Suprapubic skin (tissue), 4 donors: ENCODE data around the gene PIK3CG. TPM values are rescaled to one million over a fixed set of nuclear protein-coding genes. Genes with fewer than 3 reads are reported as not detected.

Source experiments
- DNase-seq, 2 donors: peaks; one replicate each; pipeline ENCODE4 v3.0.0-alpha.2; 2019; ENCODE audit warnings: low spot score in 2 of 2
- H3K27ac ChIP-seq: fragments of 200-600 bp; sonication (generic); one replicate; pipeline ENCODE4 v1.5.1; 2019
- H3K27me3 ChIP-seq: fragments of 200-600 bp; sonication (generic); one replicate; pipeline ENCODE4 v1.5.1; 2019
- H3K36me3 ChIP-seq: fragments of 200-600 bp; sonication (generic); one replicate; pipeline ENCODE4 v1.5.1; 2019
- H3K4me1 ChIP-seq: fragments of 200-600 bp; sonication (generic); one replicate; pipeline ENCODE4 v1.5.1; 2019
- H3K4me3 ChIP-seq: fragments of 200-600 bp; sonication (generic); one replicate; pipeline ENCODE4 v1.5.1; 2019; ENCODE audit warnings: mild to moderate bottlenecking
- H3K9me3 ChIP-seq: fragments of 200-600 bp; sonication (generic); one replicate; pipeline ENCODE4 v1.5.1; 2019
- EP300 ChIP-seq: sonication (generic); formaldehyde crosslinking; IDR thresholded peaks from one replicate; pipeline ENCODE4 v1.6.1; 2017; ENCODE audit warnings: antibody characterized with exemption
- POLR2A ChIP-seq, 2 donors: fragments of 450-650 bp; IDR thresholded peaks; one replicate each; pipeline ENCODE4 v1.6.1; 2017; ENCODE audit warnings: antibody characterized with exemption in 2 of 2, mild to moderate bottlenecking in 2 of 2, moderate library complexity in 2 of 2
- POLR2AphosphoS5 ChIP-seq, 3 donors: sonication (generic); formaldehyde crosslinking; IDR thresholded peaks; one replicate each; pipeline ENCODE4 v1.6.1; 2017; ENCODE audit warnings: antibody characterized with exemption in 3 of 3
- WGBS: methylation state at CpG from one replicate; pipeline ENCODE4 v1.1.5; 2018; 5-methylcytosine and 5-hydroxymethylcytosine counted together
- total RNA-seq, 4 donors: library from RNA; depleted of rRNA; stranded (reverse); fragments of >200 nt; gene quantifications; one replicate each; pipeline ENCODE4 v1.1.0, GENCODE V29; 2016
- TF ChIP-seq, protein P1 (sequence below), 2 donors: fragments of 200-600 bp in 1 of 2; fragments of 450-650 bp in 1 of 2; sonication (generic) in 1 of 2; IDR thresholded peaks; one replicate each; pipeline ENCODE4 v1.5.1; 2016 to 2019; ENCODE audit warnings: antibody characterized with exemption in 2 of 2, mild to moderate bottlenecking in 1 of 2, moderate library complexity in 1 of 2

Gene PIK3CG
- 1 to 10 TPM; 1.3 to 6.2 (median 2.3) TPM for total RNA-seq

DNA sequence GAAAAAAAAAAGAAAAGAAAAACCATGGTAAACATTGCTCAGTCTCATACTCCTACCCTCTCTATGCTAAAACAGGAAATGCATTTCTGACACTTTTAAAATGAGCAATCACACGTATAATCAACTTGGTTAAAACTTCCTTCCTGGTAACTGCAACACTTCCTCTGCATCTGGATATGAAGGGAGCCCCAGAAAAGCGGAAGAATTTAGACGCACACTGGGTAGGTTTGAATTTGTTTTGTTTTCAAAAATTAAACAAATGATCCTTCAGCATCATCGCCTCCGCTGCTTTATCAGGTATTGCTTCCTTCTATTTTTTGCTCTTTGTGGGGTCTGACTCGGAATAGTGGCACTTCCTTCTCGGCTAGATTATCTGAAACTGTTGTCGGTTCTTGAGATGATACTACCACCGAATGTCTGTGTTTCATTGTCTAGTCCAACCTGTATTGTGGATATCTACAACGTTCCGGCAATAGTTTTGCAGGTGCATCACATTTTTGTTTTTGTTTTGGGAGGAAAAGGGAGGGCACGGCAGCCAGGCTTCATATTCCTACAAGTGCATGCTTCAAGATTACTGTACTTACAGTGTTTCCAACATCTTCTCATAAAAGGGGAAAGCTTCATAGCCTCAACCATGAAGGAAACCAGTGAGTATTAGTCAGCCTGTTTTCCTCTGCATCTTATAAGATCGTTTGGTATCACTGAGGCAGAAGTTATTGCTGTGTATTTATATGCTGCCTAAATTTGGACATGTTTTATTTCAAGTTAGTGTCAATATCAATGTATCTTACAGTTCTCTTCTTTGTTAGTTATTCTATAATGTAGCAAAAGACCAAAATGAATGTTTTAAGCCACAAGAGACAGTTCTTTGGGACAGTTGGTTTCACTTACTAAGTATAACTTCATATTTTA, at the start of gene PIK3CG:
TSS of gene PIK3CG (plus strand) at position 153 of the 912 bp plus-strand sequence. CDS start 2,280 bp downstream, outside the sequence.
- Histone ChIP-seq H3K27me3 (no peaks in the 10 kb centered on the region), H3K4me1 (peaks cover 19% of the 10 kb centered on the region), H3K36me3 (no peaks in the 10 kb centered on the region), H3K27ac (peak within 1 kb of the TSS; percentile 39), H3K4me3 (peak within 1 kb of the TSS; percentile 40), H3K9me3 (no peaks in the 10 kb centered on the region)
- TF ChIP-seq POLR2A (IDR thresholded peaks at IDR 0.05) (no peak), EP300 (no peak), POLR2AphosphoS5 (IDR thresholded peaks at IDR 0.05) (no peak)
- TF ChIP-seq, protein P1, sequence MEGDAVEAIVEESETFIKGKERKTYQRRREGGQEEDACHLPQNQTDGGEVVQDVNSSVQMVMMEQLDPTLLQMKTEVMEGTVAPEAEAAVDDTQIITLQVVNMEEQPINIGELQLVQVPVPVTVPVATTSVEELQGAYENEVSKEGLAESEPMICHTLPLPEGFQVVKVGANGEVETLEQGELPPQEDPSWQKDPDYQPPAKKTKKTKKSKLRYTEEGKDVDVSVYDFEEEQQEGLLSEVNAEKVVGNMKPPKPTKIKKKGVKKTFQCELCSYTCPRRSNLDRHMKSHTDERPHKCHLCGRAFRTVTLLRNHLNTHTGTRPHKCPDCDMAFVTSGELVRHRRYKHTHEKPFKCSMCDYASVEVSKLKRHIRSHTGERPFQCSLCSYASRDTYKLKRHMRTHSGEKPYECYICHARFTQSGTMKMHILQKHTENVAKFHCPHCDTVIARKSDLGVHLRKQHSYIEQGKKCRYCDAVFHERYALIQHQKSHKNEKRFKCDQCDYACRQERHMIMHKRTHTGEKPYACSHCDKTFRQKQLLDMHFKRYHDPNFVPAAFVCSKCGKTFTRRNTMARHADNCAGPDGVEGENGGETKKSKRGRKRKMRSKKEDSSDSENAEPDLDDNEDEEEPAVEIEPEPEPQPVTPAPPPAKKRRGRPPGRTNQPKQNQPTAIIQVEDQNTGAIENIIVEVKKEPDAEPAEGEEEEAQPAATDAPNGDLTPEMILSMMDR (IDR thresholded peaks at IDR 0.05): no peak
- DNase-seq: no peak
- WGBS: 75% methylated on average over 13 of the region's 13 CpGs

DNA sequence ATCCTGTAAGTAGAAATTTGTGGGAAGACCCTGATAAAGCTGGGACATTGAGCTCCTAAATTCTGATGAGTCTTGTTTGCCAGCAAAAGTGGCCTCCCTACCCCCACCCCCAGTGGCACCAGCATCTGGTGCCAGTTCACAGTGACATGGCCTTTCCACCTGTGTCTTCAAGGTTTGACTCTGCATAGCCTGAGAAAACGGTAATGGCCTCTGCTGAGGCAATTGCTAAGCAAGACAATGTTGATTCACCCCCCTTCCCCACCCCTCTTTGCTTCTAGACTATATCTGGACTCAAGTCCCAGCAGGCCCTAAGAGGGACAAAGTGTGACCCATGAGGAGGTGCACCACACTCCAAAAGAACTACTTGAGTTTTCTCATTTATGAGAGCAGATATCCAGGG, 48.0 kb upstream of the PIK3CG start:
- WGBS: 70% methylated on average over 1 of the region's 1 CpG
- Histone ChIP-seq H3K9me3 (no peaks in the 10 kb centered on the region), H3K4me3 (no peak overlapping the region), H3K27ac (no peak overlapping the region), H3K36me3 (no peaks in the 10 kb centered on the region), H3K27me3 (no peaks in the 10 kb centered on the region), H3K4me1 (peaks cover 3% of the 10 kb centered on the region)
- TF ChIP-seq, protein P1 (IDR thresholded peaks at IDR 0.05): no peak
- TF ChIP-seq POLR2A (IDR thresholded peaks at IDR 0.05) (no peak), POLR2AphosphoS5 (IDR thresholded peaks at IDR 0.05) (no peak), EP300 (no peak)
- no peak for DNase-seq

DNA sequence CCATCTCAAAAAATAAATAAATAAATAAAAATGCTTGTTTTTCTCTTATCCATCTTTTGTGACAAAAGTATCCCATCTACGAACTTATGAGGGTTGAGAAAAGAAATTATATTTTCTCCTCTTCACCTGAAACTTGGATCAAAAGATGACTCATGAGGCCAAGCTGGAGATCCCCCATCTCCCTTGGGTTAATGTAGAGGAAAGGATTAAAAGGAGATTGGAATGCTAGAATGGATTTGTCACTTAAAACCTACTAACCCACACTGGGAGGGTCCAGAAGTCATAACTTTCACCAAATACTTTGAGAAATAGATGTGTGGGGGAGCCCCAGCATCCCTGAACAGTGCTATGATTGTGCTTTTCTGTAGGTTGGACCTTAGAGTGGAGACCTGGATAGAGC, 46.3 kb upstream of the PIK3CG start:
- no peak for DNase-seq
- Histone ChIP-seq H3K9me3 (no peaks in the 10 kb centered on the region), H3K4me1 (no peaks in the 10 kb centered on the region), H3K36me3 (no peaks in the 10 kb centered on the region), H3K4me3 (no peak overlapping the region), H3K27me3 (no peaks in the 10 kb centered on the region), H3K27ac (no peak overlapping the region)
- no peak for TF ChIP-seq POLR2AphosphoS5 (IDR thresholded peaks at IDR 0.05)
- WGBS: 90% methylated on average over 1 of the region's 1 CpG

DNA sequence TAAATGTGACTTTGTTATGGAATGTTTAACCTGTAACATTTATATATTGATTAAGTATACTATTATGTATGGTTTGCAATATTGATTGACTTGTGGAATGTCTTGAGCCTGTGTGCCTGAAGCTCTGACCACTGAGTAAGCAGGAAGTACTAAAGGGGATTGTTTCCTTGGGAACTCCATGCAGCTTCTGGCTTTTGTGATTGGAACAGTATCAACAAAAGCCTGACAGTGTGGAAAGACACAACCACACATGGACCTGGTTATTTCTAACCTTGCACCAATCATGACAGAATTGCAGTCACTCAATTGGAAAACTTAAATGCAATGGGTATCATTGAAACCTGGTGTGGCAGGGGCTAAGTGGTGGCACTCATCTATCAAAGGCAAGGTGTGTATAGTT, 45.5 kb upstream of the PIK3CG start:
- Histone ChIP-seq H3K36me3 (no peaks in the 10 kb centered on the region), H3K4me3 (no peak overlapping the region), H3K27me3 (no peaks in the 10 kb centered on the region), H3K9me3 (no peaks in the 10 kb centered on the region), H3K27ac (no peak overlapping the region), H3K4me1 (no peaks in the 10 kb centered on the region)
- TF ChIP-seq POLR2AphosphoS5 (IDR thresholded peaks at IDR 0.05): no peak
- TF ChIP-seq, protein P1 (IDR thresholded peaks at IDR 0.05): no peak
- TF ChIP-seq EP300: no peak
- TF ChIP-seq POLR2A (IDR thresholded peaks at IDR 0.05): no peak
- no peak for DNase-seq

DNA sequence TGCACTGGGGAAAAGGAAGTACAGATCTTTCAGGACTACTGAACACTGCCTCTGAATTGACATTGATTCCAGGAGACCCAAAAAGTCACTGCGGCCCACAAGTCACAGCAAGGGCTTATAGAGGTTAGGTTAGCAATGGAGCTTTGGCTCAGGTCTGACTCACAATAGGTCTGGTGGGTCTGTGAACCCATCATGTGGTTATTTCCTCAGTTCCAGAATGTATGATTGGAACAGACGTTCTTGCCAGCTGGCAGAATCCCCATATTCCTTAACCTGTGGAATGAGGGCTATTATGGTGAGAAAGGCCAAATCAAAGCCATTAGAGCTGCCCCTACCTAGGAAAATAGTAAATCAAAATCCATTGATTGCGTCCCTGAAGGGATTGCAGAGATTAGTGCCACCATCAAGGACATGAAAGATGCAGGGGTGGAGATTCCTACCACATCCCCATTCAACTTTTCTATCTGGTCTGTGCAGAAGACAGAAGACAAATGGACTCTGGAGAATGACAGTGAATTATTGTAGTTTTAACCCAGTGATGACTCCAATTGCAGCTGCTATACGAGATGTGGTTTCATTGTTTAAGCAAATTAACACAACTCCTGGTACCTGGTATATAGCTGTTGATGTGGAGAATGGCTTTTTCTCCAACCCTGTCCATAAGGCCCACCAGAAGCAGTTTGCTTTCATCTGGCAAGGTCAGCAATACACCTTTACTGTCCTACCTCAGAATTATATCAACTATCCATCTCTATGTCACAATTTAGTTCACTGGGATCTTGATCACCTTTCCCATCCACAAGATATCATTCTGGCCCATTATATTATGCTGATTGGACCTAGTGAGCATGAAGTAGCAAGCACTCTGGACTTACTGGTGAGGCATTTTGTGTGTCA, 44.5 kb upstream of the PIK3CG start:
- Histone ChIP-seq H3K9me3 (no peaks in the 10 kb centered on the region), H3K27ac (no peak overlapping the region), H3K36me3 (no peaks in the 10 kb centered on the region), H3K27me3 (no peaks in the 10 kb centered on the region), H3K4me1 (no peaks in the 10 kb centered on the region), H3K4me3 (no peak overlapping the region)
- 81% methylated on average over 4 of the region's 4 CpGs for WGBS
- DNase-seq: no peak
- TF ChIP-seq POLR2AphosphoS5 (IDR thresholded peaks at IDR 0.05) (no peak), EP300 (no peak), POLR2A (IDR thresholded peaks at IDR 0.05) (no peak)
- TF ChIP-seq, protein P1 (IDR thresholded peaks at IDR 0.05): no peak
